GM12878 (cell line): ENCODE results near the gene GRAMD1A. TPM values are rescaled to one million over a fixed set of nuclear protein-coding genes. Genes with fewer than 3 reads are reported as not detected.

ENCODE experiments used
- ATAC-seq: fragments of 200-7000 bp; cut with Tn5 transposase; 3 replicates; pipeline ENCODE4 v1.9.1; 2020; ENCODE audit warnings: mild to moderate bottlenecking, moderate library complexity
- BruUV-seq: library from RNA; stranded (reverse); fragments of 400-500 nt; replicated peaks from 2 replicates; lab custom pipeline; 2021; lab: Mats Ljungman, UMichigan
- CTCF ChIA-PET: fragments of 300-600 bp; sonication (Branson Sonifier 250); formaldehyde crosslinking; extraction: SDS; loops from one replicate; lab custom pipeline; 2021; ENCODE audit warnings: inconsistent platforms; lab: Yijun Ruan, JAX
- POLR2A ChIA-PET: fragments of 350-600 bp; formaldehyde crosslinking; extraction: SDS; loops from one replicate; lab custom pipeline; 2021; ENCODE audit warnings: inconsistent platforms; lab: Charles Lee
- RAD21 ChIA-PET: fragments of 300-600 bp; sonication (Branson Sonifier 250); formaldehyde crosslinking; loops from one replicate; lab custom pipeline; 2023; ENCODE audit warnings: antibody characterized with exemption; ENCODE audit not compliant: unreplicated experiment; lab: Charles Lee
- SMC1A ChIA-PET: fragments of 300-600 bp; sonication (Branson Sonifier 250); formaldehyde crosslinking; loops from one replicate; lab custom pipeline; 2023; ENCODE audit not compliant: unreplicated experiment, uncharacterized antibody; lab: Charles Lee
- DNase-seq: peaks from one replicate; pipeline ENCODE4 v3.0.0-alpha.2; 2011; ENCODE audit warnings: low read depth, low spot score
- FAIRE-seq: peaks from 3 replicates; lab custom pipeline; 2011; peaks lifted over from hg19 to GRCh38; lab: Jason Lieb, UNC
- H2AFZ ChIP-seq: 2 replicates; pipeline ENCODE4 v1.6.0; 2011; ENCODE audit warnings: low read depth, low read length, control low read depth; ENCODE audit not compliant: control insufficient read depth
- H3K27ac ChIP-seq: 2 replicates; pipeline ENCODE4 v1.5.1; 2011; ENCODE audit warnings: control low read depth; ENCODE audit not compliant: control insufficient read depth, insufficient read depth
- H3K27me3 ChIP-seq, 2 experiments: replicated peaks in 1 of 2; 2 replicates each; pipeline versions ENCODE4 v1.6.0 to v1.6.1; 2011; ENCODE audit warnings: low read length in 1 of 2; ENCODE audit not compliant: control insufficient read depth in 2 of 2, insufficient read depth in 2 of 2
- H3K36me3 ChIP-seq, 2 experiments: 2 replicates each; pipeline ENCODE4 v1.5.1; 2011; ENCODE audit warnings: low read length in 1 of 2; ENCODE audit not compliant: control insufficient read depth in 2 of 2, insufficient read depth in 2 of 2
- H3K4me1 ChIP-seq: 2 replicates; pipeline ENCODE4 v1.6.1; 2011; ENCODE audit warnings: mild to moderate bottlenecking, low read length, moderate library complexity, mixed read lengths; ENCODE audit not compliant: control insufficient read depth, insufficient read depth
- H3K4me2 ChIP-seq: 2 replicates; pipeline ENCODE4 v1.6.0; 2011; ENCODE audit warnings: control low read depth; ENCODE audit not compliant: control insufficient read depth, insufficient read depth
- H3K4me3 ChIP-seq: fragments of 200-600 bp; sonication (generic); 2 replicates; pipeline ENCODE4 v1.5.1; 2016
- H3K79me2 ChIP-seq: 2 replicates; pipeline ENCODE4 v1.6.0; 2011; ENCODE audit warnings: low read length; ENCODE audit not compliant: control insufficient read depth, insufficient read depth
- H3K9ac ChIP-seq: 2 replicates; pipeline ENCODE4 v1.8.0; 2011; ENCODE audit warnings: low read length, control low read depth, mixed read lengths; ENCODE audit not compliant: control insufficient read depth, insufficient read depth
- H3K9me3 ChIP-seq: replicated peaks from 3 replicates; pipeline ENCODE4 v1.5.1; 2011; ENCODE audit warnings: mild to moderate bottlenecking, low read length; ENCODE audit not compliant: control insufficient read depth, insufficient read depth
- H4K20me1 ChIP-seq: 2 replicates; pipeline ENCODE4 v1.6.0; 2011; ENCODE audit not compliant: control insufficient read depth, insufficient read depth
- ETV6 ChIP-seq, 2 experiments: fragments of 450-650 bp in 1 of 2; IDR thresholded peaks in 1 of 2; conservative IDR thresholded peaks in 1 of 2; 2 replicates each; pipeline ENCODE4 v1.6.1; 2014; ENCODE audit warnings: antibody characterized with exemption in 1 of 2, borderline replicate concordance in 1 of 2, low read depth in 1 of 2, mild to moderate bottlenecking in 1 of 2, moderate library complexity in 1 of 2
- MXI1 ChIP-seq: fragments of 150-350 bp; IDR thresholded peaks from 2 replicates; pipeline ENCODE4 v1.6.1; 2011; ENCODE audit warnings: low read depth, mild to moderate bottlenecking, inconsistent platforms, low read length, improper control_type of control experiment
- NR2C1 ChIP-seq: fragments of 450-650 bp; IDR thresholded peaks from 2 replicates; pipeline ENCODE4 v1.6.1; 2017; ENCODE audit warnings: antibody characterized with exemption, mild to moderate bottlenecking, moderate library complexity
- SPI1 ChIP-seq: IDR thresholded peaks from 2 replicates; pipeline ENCODE4 v1.6.1; 2011; ENCODE audit warnings: low read depth, mild to moderate bottlenecking, low read length, moderate library complexity, borderline replicate concordance; ENCODE audit not compliant: insufficient read depth
- TCF12 ChIP-seq: IDR thresholded peaks from 2 replicates; pipeline ENCODE4 v1.6.1; 2011; ENCODE audit warnings: low read depth, mild to moderate bottlenecking, low read length
- TCF3 ChIP-seq: IDR thresholded peaks from 2 replicates; pipeline ENCODE4 v1.6.1; 2012; ENCODE audit warnings: low read depth, mild to moderate bottlenecking, low read length, borderline replicate concordance; ENCODE audit not compliant: insufficient read depth
- WGBS: methylation state at CpG from one replicate; pipeline ENCODE4 v1.1.6; 2016; ENCODE audit warnings: low lambda C conversion rate; ENCODE audit not compliant: insufficient replicate concordance, insufficient coverage; ENCODE audit errors: missing lambda C conversion rate; 5-methylcytosine and 5-hydroxymethylcytosine counted together
- in situ Hi-C: fragments of 300-500 bp; cut with MboI; formaldehyde crosslinking; loops from 9 replicates; pipeline ENCODE4 v1.14.3; 2018; ENCODE audit warnings: mixed read lengths
- intact Hi-C: fragments of 100-400 bp; cut with micrococcal nuclease; formaldehyde crosslinking; loops from one replicate; pipeline ENCODE4 v1.14.2; 2022; ENCODE audit not compliant: unreplicated experiment
- polyA plus RNA-seq, 11 experiments: library from polyadenylated mRNA; depleted of rRNA in 4 of 11; unstranded in 6 of 11; stranded (reverse) in 5 of 11; fragments of >200 nt; fragmentation: Nextera tagmentation in 4 of 11; fragmentation: Illumina TruSeq in 1 of 11; extraction: Ambion mirVana in 4 of 11; extraction: Trizol in 1 of 11; gene quantifications; 1 replicate in 1 of 11; 2 replicates in 10 of 11; pipeline versions ENCODE4 v1.2.1 to v1.2.3, GENCODE V29; 2011 to 2016; ENCODE audit warnings: inconsistent platforms in 2 of 11, missing spikeins in 2 of 11, low read depth in 1 of 11
- total RNA-seq, 4 experiments: library from RNA; depleted of rRNA in 3 of 4; stranded (reverse); fragments of >200 nt in 3 of 4; fragmentation: Illumina TruSeq in 1 of 4; extraction: Trizol in 1 of 4; gene quantifications; 2 replicates each; pipeline versions ENCODE4 v1.2.1 to v1.2.3, GENCODE V29; 2013 to 2021
- TF ChIP-seq, protein P1 (sequence below): fragments of 450-650 bp; IDR thresholded peaks from 2 replicates; pipeline ENCODE4 v1.6.1; 2017; ENCODE audit warnings: mild to moderate bottlenecking, moderate library complexity
- TF ChIP-seq, protein P2 (sequence below): fragments of 450-650 bp; IDR thresholded peaks from 2 replicates; pipeline ENCODE4 v1.6.1; 2016; ENCODE audit warnings: mild to moderate bottlenecking
- TF ChIP-seq, protein P3 (sequence below): IDR thresholded peaks from 2 replicates; pipeline ENCODE4 v1.6.1; 2011; ENCODE audit warnings: borderline replicate concordance, low read depth, mild to moderate bottlenecking, moderate library complexity, mixed read lengths, low read length; ENCODE audit not compliant: insufficient read depth; ENCODE audit errors: extremely low read length

Gene GRAMD1A
- total and polyA plus RNA-seq, 10 of the 15 experiments (the other 5 are each of a cell fraction or from before 2014, with no cell fraction given) = 0.79 to 73.6 (median 35.3) TPM

DNA sequence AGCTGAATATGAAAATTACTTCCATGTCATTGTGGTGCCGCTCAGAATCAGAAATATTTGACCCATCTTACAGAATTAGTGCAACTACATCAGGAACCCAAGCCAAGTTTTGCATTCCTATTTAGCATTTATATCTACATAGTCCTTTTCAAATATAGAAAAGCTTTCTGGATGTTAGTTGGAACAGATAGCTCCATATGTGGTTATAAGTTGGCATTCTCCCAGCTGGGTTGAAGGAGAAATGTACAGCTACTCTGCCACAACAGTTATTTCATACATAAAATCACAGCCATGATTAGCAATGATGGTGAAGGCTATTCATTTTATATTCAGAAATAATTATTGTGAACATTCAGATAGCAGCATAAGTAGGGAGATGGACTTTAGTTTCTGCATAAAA lies 69.6 kb downstream of the GRAMD1A start:
- H3K4me2 ChIP-seq = no peak overlapping the region
- no peaks in the 10 kb centered on the region for H3K27me3 ChIP-seq
- BruUV-seq = no TSS peak
- H3K9me3 ChIP-seq = no peaks in the 10 kb centered on the region; the same call in 2 of the 3 replicates
- POLR2A ChIA-PET = no interaction called here
- H3K36me3 ChIP-seq = no peaks in the 10 kb centered on the region
- RAD21 ChIA-PET = interaction anchor here (0.6 to 1.5 kb wide), 6 partner anchors 16 to 72 kb away, joined by 3 to 4 read pairs (median 4); partner anchors contain the start of gene LGI4
- ATAC-seq = no peak
- no peak overlapping the region for H3K27ac ChIP-seq
- CTCF ChIA-PET = interaction anchor here (0.9 to 3.0 kb wide), 9 partner anchors 16 to 72 kb away, joined by 3 to 26 read pairs (median 9); partner anchors contain the start of gene LGI4
- no peak for TF ChIP-seq SPI1
- TF ChIP-seq TCF12 = no peak
- TF ChIP-seq, protein P1, sequence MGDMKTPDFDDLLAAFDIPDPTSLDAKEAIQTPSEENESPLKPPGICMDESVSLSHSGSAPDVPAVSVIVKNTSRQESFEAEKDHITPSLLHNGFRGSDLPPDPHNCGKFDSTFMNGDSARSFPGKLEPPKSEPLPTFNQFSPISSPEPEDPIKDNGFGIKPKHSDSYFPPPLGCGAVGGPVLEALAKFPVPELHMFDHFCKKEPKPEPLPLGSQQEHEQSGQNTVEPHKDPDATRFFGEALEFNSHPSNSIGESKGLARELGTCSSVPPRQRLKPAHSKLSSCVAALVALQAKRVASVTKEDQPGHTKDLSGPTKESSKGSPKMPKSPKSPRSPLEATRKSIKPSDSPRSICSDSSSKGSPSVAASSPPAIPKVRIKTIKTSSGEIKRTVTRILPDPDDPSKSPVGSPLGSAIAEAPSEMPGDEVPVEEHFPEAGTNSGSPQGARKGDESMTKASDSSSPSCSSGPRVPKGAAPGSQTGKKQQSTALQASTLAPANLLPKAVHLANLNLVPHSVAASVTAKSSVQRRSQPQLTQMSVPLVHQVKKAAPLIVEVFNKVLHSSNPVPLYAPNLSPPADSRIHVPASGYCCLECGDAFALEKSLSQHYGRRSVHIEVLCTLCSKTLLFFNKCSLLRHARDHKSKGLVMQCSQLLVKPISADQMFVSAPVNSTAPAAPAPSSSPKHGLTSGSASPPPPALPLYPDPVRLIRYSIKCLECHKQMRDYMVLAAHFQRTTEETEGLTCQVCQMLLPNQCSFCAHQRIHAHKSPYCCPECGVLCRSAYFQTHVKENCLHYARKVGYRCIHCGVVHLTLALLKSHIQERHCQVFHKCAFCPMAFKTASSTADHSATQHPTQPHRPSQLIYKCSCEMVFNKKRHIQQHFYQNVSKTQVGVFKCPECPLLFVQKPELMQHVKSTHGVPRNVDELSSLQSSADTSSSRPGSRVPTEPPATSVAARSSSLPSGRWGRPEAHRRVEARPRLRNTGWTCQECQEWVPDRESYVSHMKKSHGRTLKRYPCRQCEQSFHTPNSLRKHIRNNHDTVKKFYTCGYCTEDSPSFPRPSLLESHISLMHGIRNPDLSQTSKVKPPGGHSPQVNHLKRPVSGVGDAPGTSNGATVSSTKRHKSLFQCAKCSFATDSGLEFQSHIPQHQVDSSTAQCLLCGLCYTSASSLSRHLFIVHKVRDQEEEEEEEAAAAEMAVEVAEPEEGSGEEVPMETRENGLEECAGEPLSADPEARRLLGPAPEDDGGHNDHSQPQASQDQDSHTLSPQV = no peak
- TF ChIP-seq MXI1 = no peak
- TF ChIP-seq TCF3 = no peak
- no peak for TF ChIP-seq ETV6 (conservative IDR thresholded peaks at IDR 0.05 in 1 of 2, IDR thresholded peaks at IDR 0.05 in 1 of 2; ENCODE audit: borderline replicate concordance in 1 of 2, low read depth in 1 of 2)
- TF ChIP-seq, protein P2, sequence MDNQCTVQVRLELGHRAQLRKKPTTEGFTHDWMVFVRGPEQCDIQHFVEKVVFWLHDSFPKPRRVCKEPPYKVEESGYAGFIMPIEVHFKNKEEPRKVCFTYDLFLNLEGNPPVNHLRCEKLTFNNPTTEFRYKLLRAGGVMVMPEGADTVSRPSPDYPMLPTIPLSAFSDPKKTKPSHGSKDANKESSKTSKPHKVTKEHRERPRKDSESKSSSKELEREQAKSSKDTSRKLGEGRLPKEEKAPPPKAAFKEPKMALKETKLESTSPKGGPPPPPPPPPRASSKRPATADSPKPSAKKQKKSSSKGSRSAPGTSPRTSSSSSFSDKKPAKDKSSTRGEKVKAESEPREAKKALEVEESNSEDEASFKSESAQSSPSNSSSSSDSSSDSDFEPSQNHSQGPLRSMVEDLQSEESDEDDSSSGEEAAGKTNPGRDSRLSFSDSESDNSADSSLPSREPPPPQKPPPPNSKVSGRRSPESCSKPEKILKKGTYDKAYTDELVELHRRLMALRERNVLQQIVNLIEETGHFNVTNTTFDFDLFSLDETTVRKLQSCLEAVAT = no peak
- no peak for TF ChIP-seq NR2C1
- TF ChIP-seq, protein P3, sequence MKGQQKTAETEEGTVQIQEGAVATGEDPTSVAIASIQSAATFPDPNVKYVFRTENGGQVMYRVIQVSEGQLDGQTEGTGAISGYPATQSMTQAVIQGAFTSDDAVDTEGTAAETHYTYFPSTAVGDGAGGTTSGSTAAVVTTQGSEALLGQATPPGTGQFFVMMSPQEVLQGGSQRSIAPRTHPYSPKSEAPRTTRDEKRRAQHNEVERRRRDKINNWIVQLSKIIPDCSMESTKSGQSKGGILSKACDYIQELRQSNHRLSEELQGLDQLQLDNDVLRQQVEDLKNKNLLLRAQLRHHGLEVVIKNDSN = no peak
- peaks cover 4% of the 10 kb centered on the region; the same call in 1 of the 2 replicates for H3K4me1 ChIP-seq
- SMC1A ChIA-PET = interaction anchor here (0.6 to 2.7 kb wide), 8 partner anchors 12 to 72 kb away, joined by 3 to 17 read pairs (median 5); no protein-coding TSS in a partner anchor
- H2AFZ ChIP-seq = no peak overlapping the region
- FAIRE-seq = no peak
- WGBS = 41% methylated on average over 1 of the region's 1 CpG
- in situ Hi-C loops = loop anchor here (5.0 kb wide), 1 partner anchor 68 kb away; the partner anchor contains the start of genes FXYD1 and LGI4
- no peak overlapping the region for H3K9ac ChIP-seq
- DNase-seq = no peak
- H4K20me1 ChIP-seq = no peaks in the 10 kb centered on the region
- intact Hi-C loops = no loop called here
- no peaks in the 10 kb centered on the region for H3K79me2 ChIP-seq
- H3K4me3 ChIP-seq = no peak overlapping the region
